ENCODE measurements around the gene SPAG16.

- no peak for TF ChIP-seq EP300 (IDR thresholded peaks at IDR 0.05; ENCODE audit: borderline replicate concordance in 1 of 2, low read depth in 1 of 2, low read length in 1 of 2)
- no peak for TF ChIP-seq GATA2 (CRISPR knock-in tag; IDR thresholded peaks at IDR 0.05)
- no peak for TF ChIP-seq FOSL2 (IDR thresholded peaks at IDR 0.05; ENCODE audit: borderline replicate concordance, low read depth)
- no peak for TF ChIP-seq CHD2 (IDR thresholded peaks at IDR 0.05; ENCODE audit: low read length, partially characterized antibody)
- TF ChIP-seq CTCF (IDR thresholded peaks at IDR 0.05): no peak
- no peak for TF ChIP-seq YY1 (IDR thresholded peaks at IDR 0.05; ENCODE audit: low read depth)
- TF ChIP-seq USF2 (IDR thresholded peaks at IDR 0.05; ENCODE audit: borderline replicate concordance, low read depth, low read length): no peak
- no peak for TF ChIP-seq GABPA (IDR thresholded peaks at IDR 0.05; ENCODE audit: low read depth)
- TF ChIP-seq JUND (IDR thresholded peaks at IDR 0.05): no peak
- TF ChIP-seq RAD21 (IDR thresholded peaks at IDR 0.05; ENCODE audit: low read length): no peak
- TF ChIP-seq POLR2AphosphoS5 (IDR thresholded peaks at IDR 0.05; ENCODE audit: low read depth, low read length): no peak
- TF ChIP-seq TAF1 (IDR thresholded peaks at IDR 0.05; ENCODE audit: borderline replicate concordance, low read depth, low read length): no peak
These were observed 356.6 kb downstream of the SPAG16 start for GRCh38 chr2:213640738-213641425.
